Endothelial cell of umbilical vein (primary cell): ENCODE results near the gene RYR3. TPM values are rescaled to one million over a fixed set of nuclear protein-coding genes. Genes with fewer than 3 reads are reported as not detected.

ENCODE experiments used
- BruUV-seq: library from RNA; stranded (reverse); fragments of 400-500 nt; replicated peaks from 2 replicates; lab custom pipeline; 2021; lab: Mats Ljungman, UMichigan
- CTCF ChIA-PET: fragments of 300-600, 350-600 bp; sonication (Branson Sonifier 250); formaldehyde crosslinking; loops from one replicate; lab custom pipeline; 2021; ENCODE audit warnings: antibody characterized with exemption, inconsistent platforms; lab: Charles Lee
- POLR2A ChIA-PET: fragments of 300-600, 350-600 bp; sonication (Branson Sonifier 250); formaldehyde crosslinking; loops from one replicate; lab custom pipeline; 2021; ENCODE audit warnings: antibody characterized with exemption, inconsistent platforms; lab: Charles Lee
- DNase-seq: peaks from one replicate; pipeline ENCODE4 v3.0.0-alpha.2; 2011; ENCODE audit warnings: low read depth, low spot score
- FAIRE-seq: peaks from 2 replicates; lab custom pipeline; 2011; peaks lifted over from hg19 to GRCh38; lab: Jason Lieb, UNC
- H2AFZ ChIP-seq: 2 replicates; pipeline ENCODE4 v1.6.0; 2012; ENCODE audit warnings: low read depth, low read length, control low read depth, inconsistent platforms
- H3K27ac ChIP-seq: 2 replicates; pipeline ENCODE4 v1.5.1; 2011; ENCODE audit warnings: low read depth, mild to moderate bottlenecking, control low read depth, low read length, moderate library complexity; ENCODE audit not compliant: insufficient read depth
- H3K27me3 ChIP-seq, 2 experiments: 2 replicates each; pipeline versions ENCODE4 v1.6.0 to v1.6.1; 2011; ENCODE audit warnings: low read length in 2 of 2, mixed read lengths in 1 of 2; ENCODE audit not compliant: control insufficient read depth in 2 of 2, insufficient read depth in 2 of 2
- H3K36me3 ChIP-seq, 2 experiments: 2 replicates in 1 of 2; 3 replicates in 1 of 2; pipeline ENCODE4 v1.5.1; 2011; ENCODE audit warnings: low read length in 2 of 2, mild to moderate bottlenecking in 1 of 2, moderate library complexity in 1 of 2; ENCODE audit not compliant: control insufficient read depth in 2 of 2, insufficient read depth in 2 of 2; ENCODE audit errors: extremely low read depth in 1 of 2
- H3K4me1 ChIP-seq: 3 replicates; pipeline ENCODE4 v1.5.1; 2011; ENCODE audit warnings: mild to moderate bottlenecking, low read length; ENCODE audit not compliant: control insufficient read depth, insufficient read depth; ENCODE audit errors: extremely low read depth
- H3K4me2 ChIP-seq: 2 replicates; pipeline ENCODE4 v1.6.1; 2011; ENCODE audit warnings: low read length, control low read depth, mixed read lengths; ENCODE audit not compliant: insufficient read depth
- H3K4me3 ChIP-seq, 3 experiments: fragments of 200-600 bp in 1 of 3; sonication (generic), shearing (Covaris generic) in 1 of 3; replicated peaks in 1 of 3; 2 replicates each; pipeline ENCODE4 v1.5.1; 2011 to 2016; ENCODE audit warnings: control low read depth in 3 of 3, low read length in 3 of 3, mild to moderate bottlenecking in 2 of 3, inconsistent platforms in 1 of 3, low read depth in 1 of 3, moderate library complexity in 1 of 3; ENCODE audit not compliant: insufficient read depth in 1 of 3
- H3K79me2 ChIP-seq: 2 replicates; pipeline ENCODE4 v1.6.0; 2012; ENCODE audit warnings: low read length, inconsistent platforms; ENCODE audit not compliant: control insufficient read depth, insufficient read depth
- H3K9ac ChIP-seq: replicated peaks from 2 replicates; pipeline ENCODE3; 2011; ENCODE audit warnings: low read length, control low read depth; ENCODE audit not compliant: insufficient read depth; ENCODE audit errors: extremely low read depth
- H3K9me1 ChIP-seq: replicated peaks from 3 replicates; pipeline ENCODE4 v1.6.0; 2011; ENCODE audit warnings: mild to moderate bottlenecking, low read length; ENCODE audit not compliant: control insufficient read depth, insufficient read depth; ENCODE audit errors: extremely low read depth
- H3K9me3 ChIP-seq: replicated peaks from 2 replicates; pipeline ENCODE4 v1.5.1; 2012; ENCODE audit warnings: low read length, inconsistent platforms; ENCODE audit not compliant: control insufficient read depth, insufficient read depth
- H4K20me1 ChIP-seq: replicated peaks from 2 replicates; pipeline ENCODE3; 2011; ENCODE audit warnings: mild to moderate bottlenecking, low read length; ENCODE audit not compliant: control insufficient read depth, insufficient read depth; ENCODE audit errors: extremely low read depth
- FOS ChIP-seq: IDR thresholded peaks from 2 replicates; pipeline ENCODE4 v1.6.1; 2011; ENCODE audit warnings: mild to moderate bottlenecking, low read length, moderate library complexity, borderline replicate concordance; ENCODE audit not compliant: insufficient read depth
- JUN ChIP-seq: IDR thresholded peaks from 2 replicates; pipeline ENCODE4 v1.6.1; 2011; ENCODE audit warnings: borderline replicate concordance, low read depth; ENCODE audit not compliant: insufficient read length, insufficient read depth
- dilution Hi-C: fragments of 300-500 bp; cut with MboI; formaldehyde crosslinking; loops from one replicate; pipeline ENCODE4 v1.15.0; 2019; ENCODE audit warnings: low sequenced_read_pairs; ENCODE audit not compliant: extremely low pct_ligation_motif_present
- intact Hi-C: fragments of 100-400 bp; cut with micrococcal nuclease; formaldehyde crosslinking; loops from one replicate; pipeline ENCODE4 v1.10.0; 2022
- polyA plus RNA-seq, 4 experiments: library from polyadenylated mRNA; depleted of rRNA in 3 of 4; stranded (reverse) in 3 of 4; unstranded in 1 of 4; fragments of >200 nt; gene quantifications; 2 replicates each; pipeline versions ENCODE4 v1.2.1 to v1.2.3, GENCODE V29; 2011 to 2012; ENCODE audit warnings: missing spikeins in 1 of 4
- total RNA-seq: library from RNA; stranded (reverse); gene quantifications from 2 replicates; pipeline ENCODE4 v1.2.3, GENCODE V29; 2021

Gene RYR3
- total and polyA plus RNA-seq, 2 donors (not counting 3 experiments of a cell fraction or from before 2014, with no cell fraction given): not detected

- Histone ChIP-seq H4K20me1 (no peaks in the 10 kb centered on the region), H3K4me2 (no peak overlapping the region), H3K9ac (no peak overlapping the region), H3K4me3 (no peak overlapping the region), H3K4me1 (no peaks in the 10 kb centered on the region), H3K36me3 (no peaks in the 10 kb centered on the region), H3K27ac (no peak overlapping the region), H3K27me3 (peaks cover under 1 to 8% of the 10 kb centered on the region in 2 experiments), H3K79me2 (no peaks in the 10 kb centered on the region), H3K9me3 (no peaks in the 10 kb centered on the region), H2AFZ (no peak overlapping the region), H3K9me1 (no peaks in the 10 kb centered on the region)
- DNase-seq: no peak
- intact Hi-C loops: no loop called here
- no peak for TF ChIP-seq JUN
- ChIA-PET POLR2A (no interaction called here), CTCF (no interaction called here)
- FAIRE-seq: no peak
- no TSS peak for BruUV-seq
- dilution Hi-C loops: no loop called here
These were observed 367.4 kb downstream of the RYR3 start for GRCh38 chr15:33678176-33678575.

DNA sequence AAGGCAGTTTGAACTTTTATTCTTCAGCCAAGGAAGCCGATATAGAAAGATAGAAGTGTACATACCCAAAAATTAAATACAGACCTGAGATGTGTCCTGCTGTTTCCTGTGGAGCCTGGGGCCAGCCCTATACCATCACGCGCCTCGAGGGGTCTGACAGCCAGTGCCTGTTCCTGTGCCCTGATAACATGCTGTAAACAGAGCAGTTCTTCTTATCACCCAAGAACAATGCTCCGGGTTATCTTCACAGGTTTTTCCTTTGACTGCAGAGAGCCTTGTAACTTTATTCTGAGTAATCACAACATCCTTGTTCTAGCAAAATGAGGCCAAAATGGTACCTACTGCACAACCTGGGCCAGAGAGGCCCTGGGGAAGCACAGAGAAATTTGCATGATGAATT lies 367.8 kb downstream of the RYR3 start:
- no peaks in the 10 kb centered on the region for H3K9me1 ChIP-seq
- no peaks in the 10 kb centered on the region for H4K20me1 ChIP-seq
- dilution Hi-C loops: no loop called here
- H3K79me2 ChIP-seq: no peaks in the 10 kb centered on the region
- no peak overlapping the region for H3K27ac ChIP-seq
- FAIRE-seq: no peak
- H3K4me1 ChIP-seq: no peaks in the 10 kb centered on the region
- intact Hi-C loops: no loop called here
- DNase-seq: no peak
- H2AFZ ChIP-seq: no peak overlapping the region
- ChIA-PET CTCF (interaction anchor here (1.4 to 3.0 kb wide), 3 partner anchors 13 to 386 kb away, joined by 3 to 14 read pairs (median 11); no protein-coding TSS in a partner anchor), POLR2A (no interaction called here)
- no peak overlapping the region for H3K4me2 ChIP-seq
- H3K4me3 ChIP-seq: no peak overlapping the region
- H3K36me3 ChIP-seq: no peaks in the 10 kb centered on the region
- peaks cover 0 to 8% of the 10 kb centered on the region in 2 experiments for H3K27me3 ChIP-seq
- no peak for TF ChIP-seq FOS
- H3K9ac ChIP-seq: no peak overlapping the region
- BruUV-seq: no TSS peak
- no peaks in the 10 kb centered on the region for H3K9me3 ChIP-seq
